HG03103 (cell line): ENCODE measurements around the gene ZBTB7A.

Source experiments
- ATAC-seq: cut with Tn5 transposase; IDR thresholded peaks from one replicate; pipeline ENCODE4 v1.9.1; 2021; ENCODE audit warnings: low read depth; ENCODE audit not compliant: unreplicated experiment

Gene ZBTB7A

GRCh38 chr19:4038661-4039423 lies 27.9 kb downstream of the ZBTB7A start:
- ATAC-seq = no peak

GRCh38 chr19:4038057-4038456 lies 28.6 kb downstream of the ZBTB7A start:
- no peak for ATAC-seq

GRCh38 chr19:4037301-4037949 lies 29.3 kb downstream of the ZBTB7A start:
- no peak for ATAC-seq

GRCh38 chr19:4036576-4037300 lies 30.0 kb downstream of the ZBTB7A start:
- ATAC-seq = no peak

- no peak for ATAC-seq
These were observed 31.1 kb downstream of the ZBTB7A start for GRCh38 chr19:4035582-4035981.

GRCh38 chr19:4035018-4035566 lies 31.6 kb downstream of the ZBTB7A start:
- no peak for ATAC-seq

- no peak for ATAC-seq
These were observed 32.4 kb downstream of the ZBTB7A start for GRCh38 chr19:4034048-4035017.

- ATAC-seq = no peak
These were observed 33.4 kb downstream of the ZBTB7A start for GRCh38 chr19:4033028-4033956.

GRCh38 chr19:4032436-4032835 lies 34.3 kb downstream of the ZBTB7A start:
- ATAC-seq = no peak

GRCh38 chr19:4031420-4031819 lies 35.3 kb downstream of the ZBTB7A start:
- no peak for ATAC-seq

GRCh38 chr19:4030981-4031380 lies 35.7 kb downstream of the ZBTB7A start:
- ATAC-seq = no peak

- no peak for ATAC-seq
These were observed 36.1 kb downstream of the ZBTB7A start for GRCh38 chr19:4030552-4030951.

GRCh38 chr19:4029247-4029614 lies 37.5 kb downstream of the ZBTB7A start:
- ATAC-seq = no peak

- ATAC-seq = no peak
These were observed 38.1 kb downstream of the ZBTB7A start for GRCh38 chr19:4028334-4029246.

GRCh38 chr19:4027146-4027545 lies 39.6 kb downstream of the ZBTB7A start:
- ATAC-seq = no peak

- no peak for ATAC-seq
These were observed 41.4 kb downstream of the ZBTB7A start for GRCh38 chr19:4025317-4025716.

GRCh38 chr19:4023600-4024398 lies 42.9 kb downstream of the ZBTB7A start:
- no peak for ATAC-seq
